ENCODE measurements around the gene DCLK2. TPM values are rescaled to one million over a fixed set of nuclear protein-coding genes. Genes with fewer than 3 reads are reported as not detected.

DCLK2 gene
- total RNA-seq, 2 donors from 2014 or later: 3.1 to 3.9 TPM

DNA sequence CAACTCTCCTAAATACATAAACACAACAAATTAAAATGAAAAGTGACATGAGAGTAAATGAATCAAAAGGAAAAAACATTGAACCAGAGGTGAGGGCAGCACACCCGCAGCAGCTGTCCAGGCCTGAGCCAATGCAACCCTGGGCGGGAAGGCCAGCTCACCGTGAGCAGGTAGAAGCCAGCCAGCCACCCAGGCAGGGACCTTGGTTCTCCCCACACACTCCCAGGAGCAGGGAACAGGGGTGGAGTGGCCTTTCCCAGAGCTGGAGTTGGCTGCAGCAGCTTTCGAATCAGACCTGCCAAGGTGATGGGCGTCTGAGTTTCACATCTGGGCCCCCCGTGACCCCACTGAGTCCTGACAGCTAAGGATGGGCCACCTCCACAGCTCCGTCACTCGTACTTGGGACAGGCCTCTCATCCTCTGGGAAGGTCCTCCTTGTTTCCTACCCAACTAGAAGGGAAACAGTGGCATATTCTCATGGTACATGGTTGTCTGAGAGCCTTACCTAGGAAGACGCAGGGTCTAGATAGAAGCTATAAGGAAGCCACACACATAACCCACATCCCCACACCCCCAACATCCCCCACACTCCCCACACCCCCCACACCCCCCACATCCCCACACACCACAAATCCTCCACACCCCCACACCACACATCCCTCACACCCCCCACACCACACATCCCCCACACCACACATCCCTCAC, 172.2 kb downstream of the DCLK2 start:
- Histone ChIP-seq H3K9ac (ENCODE audit: low read depth in 2 of 2, low read length in 2 of 2) (no peak overlapping the region), H3K27ac (no peak overlapping the region), H3K36me3 (no peaks in the 10 kb centered on the region), H3K4me1 (peaks cover 5% of the 10 kb centered on the region), H3K4me3 (no peak overlapping the region), H3K27me3 (no peaks in the 10 kb centered on the region), H3K9me3 (no peaks in the 10 kb centered on the region)
- TF ChIP-seq, protein P1, sequence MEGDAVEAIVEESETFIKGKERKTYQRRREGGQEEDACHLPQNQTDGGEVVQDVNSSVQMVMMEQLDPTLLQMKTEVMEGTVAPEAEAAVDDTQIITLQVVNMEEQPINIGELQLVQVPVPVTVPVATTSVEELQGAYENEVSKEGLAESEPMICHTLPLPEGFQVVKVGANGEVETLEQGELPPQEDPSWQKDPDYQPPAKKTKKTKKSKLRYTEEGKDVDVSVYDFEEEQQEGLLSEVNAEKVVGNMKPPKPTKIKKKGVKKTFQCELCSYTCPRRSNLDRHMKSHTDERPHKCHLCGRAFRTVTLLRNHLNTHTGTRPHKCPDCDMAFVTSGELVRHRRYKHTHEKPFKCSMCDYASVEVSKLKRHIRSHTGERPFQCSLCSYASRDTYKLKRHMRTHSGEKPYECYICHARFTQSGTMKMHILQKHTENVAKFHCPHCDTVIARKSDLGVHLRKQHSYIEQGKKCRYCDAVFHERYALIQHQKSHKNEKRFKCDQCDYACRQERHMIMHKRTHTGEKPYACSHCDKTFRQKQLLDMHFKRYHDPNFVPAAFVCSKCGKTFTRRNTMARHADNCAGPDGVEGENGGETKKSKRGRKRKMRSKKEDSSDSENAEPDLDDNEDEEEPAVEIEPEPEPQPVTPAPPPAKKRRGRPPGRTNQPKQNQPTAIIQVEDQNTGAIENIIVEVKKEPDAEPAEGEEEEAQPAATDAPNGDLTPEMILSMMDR (IDR thresholded peaks at IDR 0.05): no peak
- intact Hi-C loops (cut with DNase I): no loop called here
- no peak for DNase-seq

- Histone ChIP-seq H3K27me3 (no peaks in the 10 kb centered on the region), H3K9me3 (no peaks in the 10 kb centered on the region), H3K27ac (no peak overlapping the region), H3K4me1 (peaks cover 10% of the 10 kb centered on the region), H3K9ac (ENCODE audit: low read depth in 2 of 2, low read length in 2 of 2) (no peak overlapping the region), H3K4me3 (no peak overlapping the region), H3K36me3 (no peaks in the 10 kb centered on the region)
- TF ChIP-seq, protein P1 (IDR thresholded peaks at IDR 0.05): no peak
- DNase-seq: no peak
- intact Hi-C loops (cut with DNase I): no loop called here
These were observed 172.9 kb downstream of the DCLK2 start for GRCh38 chr4:150250998-150251651.

DNA sequence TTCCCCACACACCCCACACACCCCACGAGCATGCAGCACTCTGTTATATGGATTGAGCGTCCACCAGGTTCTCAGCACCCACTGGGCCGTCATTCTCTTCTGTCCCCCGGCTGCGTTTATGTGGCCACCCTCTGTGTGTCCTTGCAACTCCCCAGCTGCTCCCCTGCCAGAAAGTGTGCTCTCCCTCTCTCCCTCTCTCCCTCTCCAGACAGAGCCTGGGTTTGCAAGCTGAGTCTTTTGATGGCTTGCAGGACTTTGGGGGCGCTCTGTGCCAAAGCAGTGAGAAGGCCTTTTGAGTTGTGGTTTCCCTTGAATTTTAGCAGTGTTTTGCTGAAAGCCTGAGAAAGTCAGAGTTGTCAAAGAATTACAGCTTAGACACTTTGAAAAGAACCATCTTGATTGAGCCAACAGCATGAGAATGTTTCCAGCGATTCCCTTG, 173.5 kb downstream of the DCLK2 start:
- no peak for DNase-seq
- no peak overlapping the region for H3K27ac ChIP-seq
- TF ChIP-seq, protein P1 (IDR thresholded peaks at IDR 0.05): no peak

DNA sequence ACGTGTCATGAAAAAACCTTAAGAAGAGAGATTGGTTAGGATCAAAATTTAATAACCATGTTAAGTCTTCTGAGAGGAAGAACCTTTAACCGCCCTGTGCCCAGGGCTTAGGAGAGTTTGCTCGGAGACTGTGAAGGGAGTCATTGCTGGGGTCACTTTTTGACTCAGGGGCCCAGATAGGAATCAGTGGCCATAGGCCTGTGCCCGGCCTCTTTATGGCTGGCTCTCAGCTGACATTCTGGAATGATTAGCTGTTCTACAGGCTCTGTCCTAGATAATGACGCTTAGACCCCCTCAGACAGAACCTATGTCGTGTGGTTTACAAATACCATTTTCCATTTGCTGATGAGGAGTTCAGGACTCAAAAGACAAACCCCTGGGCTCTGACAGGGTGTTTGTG, 174.1 kb downstream of the DCLK2 start:
- intact Hi-C loops (cut with DNase I): no loop called here
- TF ChIP-seq, protein P1 (IDR thresholded peaks at IDR 0.05): no peak
- Histone ChIP-seq H3K4me3 (no peak overlapping the region), H3K27ac (no peak overlapping the region), H3K36me3 (no peaks in the 10 kb centered on the region), H3K9me3 (no peaks in the 10 kb centered on the region), H3K9ac (ENCODE audit: low read depth in 2 of 2, low read length in 2 of 2) (no peak overlapping the region), H3K4me1 (peaks cover 14% of the 10 kb centered on the region), H3K27me3 (no peaks in the 10 kb centered on the region)
- no peak for DNase-seq

More for the DNA sequence above, 173.5 kb downstream of the DCLK2 start:
- Histone ChIP-seq H3K4me3 (no peak overlapping the region), H3K27me3 (no peaks in the 10 kb centered on the region), H3K36me3 (no peaks in the 10 kb centered on the region), H3K4me1 (peaks cover 14% of the 10 kb centered on the region), H3K9ac (ENCODE audit: low read depth in 2 of 2, low read length in 2 of 2) (no peak overlapping the region), H3K9me3 (no peaks in the 10 kb centered on the region)
- intact Hi-C loops (cut with DNase I): no loop called here

GRCh38 chr4:150252741-150253140, 174.5 kb downstream of the DCLK2 start:
- H3K27ac ChIP-seq: no peak overlapping the region
- no peaks in the 10 kb centered on the region for H3K9me3 ChIP-seq
- TF ChIP-seq, protein P1 (IDR thresholded peaks at IDR 0.05): no peak
- H3K27me3 ChIP-seq: no peaks in the 10 kb centered on the region
- H3K9ac ChIP-seq (ENCODE audit: low read depth in 2 of 2, low read length in 2 of 2): no peak overlapping the region
- H3K4me3 ChIP-seq: no peak overlapping the region
- H3K4me1 ChIP-seq: peaks cover 14% of the 10 kb centered on the region
- intact Hi-C loops (cut with DNase I): no loop called here
- DNase-seq: no peak
- no peaks in the 10 kb centered on the region for H3K36me3 ChIP-seq

Data from colonic mucosa (tissue), 4 donors.